BE2C (cell line): Measurements from ENCODE around the gene ATP10B.

Experiments
- DNase-seq: peaks from one replicate; pipeline ENCODE4 v3.0.0-alpha.2; 2020
- H3K27me3 ChIP-seq: fragments of 250-450 bp; sonication (Bioruptor Pico); 2 replicates; pipeline ENCODE4 v1.5.1; 2020; ENCODE audit warnings: mild to moderate bottlenecking
- H3K36me3 ChIP-seq: fragments of 250-450 bp; sonication (Bioruptor Pico); 2 replicates; pipeline ENCODE4 v1.5.1; 2020; ENCODE audit warnings: mild to moderate bottlenecking
- H3K4me1 ChIP-seq: fragments of 250-450 bp; sonication (Bioruptor Pico); 2 replicates; pipeline ENCODE4 v1.5.1; 2020
- H3K4me3 ChIP-seq: 2 replicates; pipeline ENCODE4 v1.5.1; 2011; ENCODE audit warnings: low read depth, low read length
- H3K9me3 ChIP-seq: fragments of 250-450 bp; sonication (Bioruptor Pico); 2 replicates; pipeline ENCODE4 v1.5.1; 2020
- CTCF ChIP-seq: IDR thresholded peaks from 2 replicates; pipeline ENCODE4 v1.5.1; 2012; ENCODE audit warnings: mild to moderate bottlenecking, low read depth, low read length

Gene ATP10B

GRCh38 chr5:160844177-160844576 is 7.8 kb downstream of the ATP10B start:
- Histone ChIP-seq H3K36me3 (no peaks in the 10 kb centered on the region), H3K9me3 (no peaks in the 10 kb centered on the region), H3K4me1 (no peaks in the 10 kb centered on the region), H3K4me3 (no peak overlapping the region), H3K27me3 (no peaks in the 10 kb centered on the region)
- no peak for TF ChIP-seq CTCF
- no peak for DNase-seq

GRCh38 chr5:160843240-160843639 is 8.8 kb downstream of the ATP10B start:
- H3K9me3 ChIP-seq: no peaks in the 10 kb centered on the region
- no peaks in the 10 kb centered on the region for H3K36me3 ChIP-seq
- no peaks in the 10 kb centered on the region for H3K27me3 ChIP-seq
- H3K4me1 ChIP-seq: no peaks in the 10 kb centered on the region
- no peak for DNase-seq
- no peak overlapping the region for H3K4me3 ChIP-seq
- TF ChIP-seq CTCF: no peak

- Histone ChIP-seq H3K9me3 (no peaks in the 10 kb centered on the region), H3K4me3 (no peak overlapping the region), H3K4me1 (no peaks in the 10 kb centered on the region), H3K36me3 (no peaks in the 10 kb centered on the region), H3K27me3 (no peaks in the 10 kb centered on the region)
- no peak for DNase-seq
- TF ChIP-seq CTCF: no peak
Observed at GRCh38 chr5:160837749-160838593, 14.0 kb downstream of the ATP10B start.

GRCh38 chr5:160837211-160837610 is 14.8 kb downstream of the ATP10B start:
- no peak overlapping the region for H3K4me3 ChIP-seq
- H3K27me3 ChIP-seq: no peaks in the 10 kb centered on the region
- H3K36me3 ChIP-seq: no peaks in the 10 kb centered on the region
- no peak for TF ChIP-seq CTCF
- no peaks in the 10 kb centered on the region for H3K4me1 ChIP-seq
- no peaks in the 10 kb centered on the region for H3K9me3 ChIP-seq
- DNase-seq: no peak

- Histone ChIP-seq H3K4me1 (no peaks in the 10 kb centered on the region), H3K4me3 (no peak overlapping the region), H3K9me3 (no peaks in the 10 kb centered on the region), H3K27me3 (no peaks in the 10 kb centered on the region), H3K36me3 (no peaks in the 10 kb centered on the region)
- no peak for DNase-seq
- TF ChIP-seq CTCF: no peak
Observed at GRCh38 chr5:160835818-160836528, 16.0 kb downstream of the ATP10B start.

- no peak for TF ChIP-seq CTCF
Observed at GRCh38 chr5:160835376-160835775, 16.6 kb downstream of the ATP10B start.

More at GRCh38 chr5:160835376-160835775, 16.6 kb downstream of the ATP10B start:
- Histone ChIP-seq H3K4me1 (no peaks in the 10 kb centered on the region), H3K9me3 (no peaks in the 10 kb centered on the region), H3K36me3 (no peaks in the 10 kb centered on the region), H3K4me3 (no peak overlapping the region), H3K27me3 (no peaks in the 10 kb centered on the region)
- DNase-seq: no peak
